Suprapubic skin (tissue), 4 donors: ENCODE measurements around the gene GUCA1A. TPM values are rescaled to one million over a fixed set of nuclear protein-coding genes. Genes with fewer than 3 reads are reported as not detected.
"Not testable (repeated sequence)": the region's sequence is repeated elsewhere in the genome, so short reads cannot be mapped to it uniquely, and the experiment has no call there.

ENCODE experiments used
- DNase-seq, 2 donors: peaks; one replicate each; pipeline ENCODE4 v3.0.0-alpha.2; 2019; ENCODE audit warnings: low spot score in 2 of 2
- H3K27ac ChIP-seq: fragments of 200-600 bp; sonication (generic); one replicate; pipeline ENCODE4 v1.5.1; 2019
- H3K27me3 ChIP-seq: fragments of 200-600 bp; sonication (generic); one replicate; pipeline ENCODE4 v1.5.1; 2019
- H3K36me3 ChIP-seq: fragments of 200-600 bp; sonication (generic); one replicate; pipeline ENCODE4 v1.5.1; 2019
- H3K4me1 ChIP-seq: fragments of 200-600 bp; sonication (generic); one replicate; pipeline ENCODE4 v1.5.1; 2019
- H3K4me3 ChIP-seq: fragments of 200-600 bp; sonication (generic); one replicate; pipeline ENCODE4 v1.5.1; 2019; ENCODE audit warnings: mild to moderate bottlenecking
- H3K9me3 ChIP-seq: fragments of 200-600 bp; sonication (generic); one replicate; pipeline ENCODE4 v1.5.1; 2019
- CTCF ChIP-seq, 2 donors: fragments of 200-600 bp in 1 of 2; fragments of 450-650 bp in 1 of 2; sonication (generic) in 1 of 2; IDR thresholded peaks; one replicate each; pipeline ENCODE4 v1.5.1; 2016 to 2019; ENCODE audit warnings: antibody characterized with exemption in 2 of 2, mild to moderate bottlenecking in 1 of 2, moderate library complexity in 1 of 2
- EP300 ChIP-seq: sonication (generic); formaldehyde crosslinking; IDR thresholded peaks from one replicate; pipeline ENCODE4 v1.6.1; 2017; ENCODE audit warnings: antibody characterized with exemption
- POLR2A ChIP-seq, 2 donors: fragments of 450-650 bp; IDR thresholded peaks; one replicate each; pipeline ENCODE4 v1.6.1; 2017; ENCODE audit warnings: antibody characterized with exemption in 2 of 2, mild to moderate bottlenecking in 2 of 2, moderate library complexity in 2 of 2
- POLR2AphosphoS5 ChIP-seq, 3 donors: sonication (generic); formaldehyde crosslinking; IDR thresholded peaks; one replicate each; pipeline ENCODE4 v1.6.1; 2017; ENCODE audit warnings: antibody characterized with exemption in 3 of 3
- WGBS: methylation state at CpG from one replicate; pipeline ENCODE4 v1.1.5; 2018; 5-methylcytosine and 5-hydroxymethylcytosine counted together
- total RNA-seq, 4 donors: library from RNA; depleted of rRNA; stranded (reverse); fragments of >200 nt; gene quantifications; one replicate each; pipeline ENCODE4 v1.1.0, GENCODE V29; 2016

GUCA1A gene
- total RNA-seq, 4 donors from 2014 or later = 0.76 TPM; not detected in 3

- Histone ChIP-seq H3K9me3 (no peaks in the 10 kb centered on the region), H3K27me3 (no peaks in the 10 kb centered on the region), H3K27ac (no peak overlapping the region), H3K4me3 (no peak overlapping the region), H3K4me1 (peaks cover 11% of the 10 kb centered on the region), H3K36me3 (no peaks in the 10 kb centered on the region)
- 87% methylated on average over 4 of the region's 4 CpGs for WGBS
- no peak for DNase-seq
- TF ChIP-seq EP300 (no peak), POLR2A (IDR thresholded peaks at IDR 0.05) (no peak), POLR2AphosphoS5 (IDR thresholded peaks at IDR 0.05) (no peak), CTCF (IDR thresholded peaks at IDR 0.05) (no peak)
These were observed 22.3 kb downstream of the GUCA1A start for GRCh38 chr6:42195415-42195814.

GRCh38 chr6:42197555-42198362 lies 24.6 kb downstream of the GUCA1A start:
- WGBS = 60% methylated on average over 13 of the region's 13 CpGs
- no peak for TF ChIP-seq EP300
- TF ChIP-seq POLR2A (IDR thresholded peaks at IDR 0.05) = no peak
- TF ChIP-seq POLR2AphosphoS5 (IDR thresholded peaks at IDR 0.05) = no peak
- TF ChIP-seq CTCF (IDR thresholded peaks at IDR 0.05) = no peak
- H3K27me3 ChIP-seq = no peaks in the 10 kb centered on the region
- H3K9me3 ChIP-seq = no peaks in the 10 kb centered on the region
- no peak overlapping the region for H3K4me3 ChIP-seq
- peaks cover 11% of the 10 kb centered on the region for H3K4me1 ChIP-seq
- H3K27ac ChIP-seq = no peak overlapping the region
- no peak for DNase-seq
- H3K36me3 ChIP-seq = no peaks in the 10 kb centered on the region

- H3K9me3 ChIP-seq = no peaks in the 10 kb centered on the region
- WGBS = 95% methylated on average over 5 of the region's 5 CpGs
- TF ChIP-seq CTCF (IDR thresholded peaks at IDR 0.05) (no peak), EP300 (no peak), POLR2AphosphoS5 (IDR thresholded peaks at IDR 0.05) (no peak), POLR2A (IDR thresholded peaks at IDR 0.05) (no peak)
- no peak for DNase-seq
- H3K4me3 ChIP-seq = no peak overlapping the region
- peaks cover 4% of the 10 kb centered on the region for H3K4me1 ChIP-seq
- H3K36me3 ChIP-seq = peaks cover 8% of the 10 kb centered on the region
- H3K27ac ChIP-seq = no peak overlapping the region
- no peaks in the 10 kb centered on the region for H3K27me3 ChIP-seq
These were observed 26.2 kb downstream of the GUCA1A start for GRCh38 chr6:42199106-42199981.

DNA sequence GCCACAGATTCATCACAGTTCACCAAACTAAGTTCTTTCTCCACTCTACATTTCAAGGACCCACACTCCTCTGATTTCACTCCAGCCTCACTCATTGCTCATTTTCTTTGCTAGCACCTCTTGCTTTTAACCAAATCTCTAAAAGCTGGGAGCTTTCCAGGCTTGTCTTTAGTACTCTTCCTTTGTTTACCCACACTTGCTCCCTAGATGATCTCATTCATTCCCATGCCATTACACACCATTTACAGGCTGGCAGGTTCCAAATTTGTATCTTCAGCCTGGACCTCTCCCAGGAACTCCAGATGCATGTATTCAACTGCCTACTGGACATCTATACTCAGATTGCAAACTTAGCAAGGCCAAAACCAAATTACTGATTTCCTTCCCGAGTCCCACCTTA lies 26.9 kb downstream of the GUCA1A start:
- no peak for TF ChIP-seq POLR2AphosphoS5 (IDR thresholded peaks at IDR 0.05)
- no peak for TF ChIP-seq POLR2A (IDR thresholded peaks at IDR 0.05)
- no peak for TF ChIP-seq EP300
- TF ChIP-seq CTCF (IDR thresholded peaks at IDR 0.05) = no peak
- WGBS = 71% methylated on average over 1 of the region's 1 CpG
- Histone ChIP-seq H3K27ac (no peak overlapping the region), H3K27me3 (no peaks in the 10 kb centered on the region), H3K4me1 (peaks cover 4% of the 10 kb centered on the region), H3K4me3 (no peak overlapping the region), H3K36me3 (peaks cover 13% of the 10 kb centered on the region), H3K9me3 (no peaks in the 10 kb centered on the region)
- no peak for DNase-seq

DNA sequence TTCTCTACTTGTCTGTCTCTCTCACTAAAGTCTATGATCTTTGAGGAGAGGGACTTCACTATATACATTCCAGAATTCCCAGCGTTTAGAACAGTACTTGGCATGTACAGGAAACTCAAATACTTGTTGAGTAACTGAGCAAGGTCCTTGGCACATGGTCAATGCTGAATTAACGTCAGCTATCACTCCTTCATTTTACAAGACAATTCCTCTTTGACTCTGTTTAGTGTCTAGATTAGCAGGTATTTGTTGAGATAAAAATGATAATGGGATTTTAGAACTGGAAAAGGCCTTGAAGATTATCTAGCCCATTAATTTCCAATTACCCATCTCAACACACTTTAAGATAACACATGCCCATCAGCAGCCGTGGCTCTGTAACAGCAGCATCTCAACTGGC lies 28.2 kb downstream of the GUCA1A start:
- DNase-seq = no peak
- TF ChIP-seq POLR2A (IDR thresholded peaks at IDR 0.05) (no peak), POLR2AphosphoS5 (IDR thresholded peaks at IDR 0.05) (no peak), CTCF (IDR thresholded peaks at IDR 0.05) (no peak), EP300 (no peak)
- peaks cover 19% of the 10 kb centered on the region for H3K36me3 ChIP-seq
- H3K4me1 ChIP-seq = peaks cover 4% of the 10 kb centered on the region
- no peaks in the 10 kb centered on the region for H3K9me3 ChIP-seq
- H3K4me3 ChIP-seq = no peak overlapping the region
- no peaks in the 10 kb centered on the region for H3K27me3 ChIP-seq
- 52% methylated on average over 3 of the region's 3 CpGs for WGBS
- no peak overlapping the region for H3K27ac ChIP-seq

DNA sequence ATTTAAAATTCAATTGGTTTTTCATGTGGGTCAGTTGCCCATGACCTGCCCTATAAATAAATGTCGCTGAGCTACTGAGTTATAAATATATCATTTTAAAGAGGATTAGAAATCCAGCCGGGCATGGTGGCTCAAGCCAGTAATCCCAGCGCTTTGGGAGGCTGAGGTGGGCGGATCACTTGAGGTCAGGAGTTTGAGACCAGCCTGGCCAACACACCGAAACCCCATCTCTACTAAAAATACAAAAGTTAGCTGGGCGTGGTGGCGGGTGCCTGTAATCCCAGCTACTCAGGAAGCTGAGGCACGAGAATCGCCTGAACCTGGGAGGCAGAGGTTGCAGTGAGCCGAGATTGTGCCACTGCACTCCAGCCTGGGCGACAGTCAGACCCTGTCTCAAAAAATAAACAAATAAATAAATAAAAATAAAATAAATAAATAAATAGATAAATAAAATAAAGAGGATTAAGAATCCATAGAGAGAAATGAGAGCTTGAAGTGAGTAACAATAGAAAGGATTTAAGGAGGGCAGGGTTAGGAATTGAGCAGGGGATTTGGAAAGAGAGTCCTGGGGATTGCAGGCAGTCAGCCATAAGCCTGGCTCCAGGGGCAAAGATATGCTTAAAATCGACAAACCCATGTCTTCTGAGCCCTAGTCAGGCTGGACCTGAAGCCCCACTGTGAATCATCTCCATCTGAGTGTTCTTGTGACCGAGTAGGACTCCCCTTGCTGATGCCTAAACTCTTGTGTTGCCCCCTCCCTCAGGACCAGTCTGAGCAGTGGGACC lies 29.2 kb downstream of the GUCA1A start:
- not testable (repeated sequence) for H3K4me1 ChIP-seq, H3K4me3 ChIP-seq, DNase-seq, H3K9me3 ChIP-seq, H3K27ac ChIP-seq, H3K27me3 ChIP-seq
- peaks cover 29% of the 10 kb centered on the region for H3K36me3 ChIP-seq
- 91% methylated on average over 13 of the region's 13 CpGs for WGBS
